SK-N-SH (cell line): Measurements from ENCODE around the gene VTCN1. TPM values are rescaled to one million over a fixed set of nuclear protein-coding genes. Genes with fewer than 3 reads are reported as not detected.

Experiments
- CTCF ChIA-PET: fragments of 300-600, 350-600 bp; formaldehyde crosslinking; extraction: SDS; loops from one replicate; lab custom pipeline; 2021; lab: Yijun Ruan, JAX
- POLR2A ChIA-PET: fragments of 350-600 bp; sonication (Branson Sonifier 250); formaldehyde crosslinking; extraction: SDS; loops from one replicate; lab custom pipeline; 2020; ENCODE audit warnings: antibody characterized with exemption, inconsistent platforms; lab: Yijun Ruan, JAX
- DNase-seq: peaks from one replicate; pipeline ENCODE4 v3.0.0; 2012
- H2AFZ ChIP-seq: fragments of 200-600 bp; sonication (generic); 2 replicates; pipeline ENCODE4 v1.8.1; 2016; ENCODE audit warnings: antibody characterized with exemption, mild to moderate bottlenecking, low read depth
- H3F3A ChIP-seq: fragments of 200-600 bp; sonication (generic); replicated peaks from 2 replicates; pipeline ENCODE3; 2016; ENCODE audit warnings: antibody characterized with exemption, mild to moderate bottlenecking; ENCODE audit not compliant: insufficient read depth
- H3K27ac ChIP-seq, 2 experiments: fragments of 200-500 bp in 1 of 2; fragments of 200-600 bp in 1 of 2; sonication (Bioruptor generic) in 1 of 2; sonication (generic), shearing (Covaris generic) in 1 of 2; 2 replicates each; pipeline versions ENCODE4 v1.5.1 to v1.6.1; 2014 to 2016; ENCODE audit warnings: low read depth in 2 of 2, inconsistent platforms in 1 of 2, low read length in 1 of 2, mild to moderate bottlenecking in 1 of 2, mixed read lengths in 1 of 2
- H3K27me3 ChIP-seq: fragments of 200-600 bp; sonication (generic), shearing (Covaris generic); 2 replicates; pipeline ENCODE4 v1.6.1; 2016; ENCODE audit warnings: mixed run types; ENCODE audit not compliant: insufficient read depth
- H3K36me3 ChIP-seq, 2 experiments: fragments of 200-500 bp in 1 of 2; fragments of 200-600 bp in 1 of 2; sonication (Bioruptor generic) in 1 of 2; sonication (generic) in 1 of 2; replicated peaks in 1 of 2; 2 replicates each; pipeline versions ENCODE3 to v1.5.1; 2014 to 2016; ENCODE audit warnings: low read length in 1 of 2, mild to moderate bottlenecking in 1 of 2; ENCODE audit not compliant: insufficient read depth in 2 of 2, control insufficient read depth in 1 of 2
- H3K4me1 ChIP-seq, 2 experiments: fragments of 200-500 bp in 1 of 2; fragments of 200-600 bp in 1 of 2; sonication (Bioruptor generic) in 1 of 2; sonication (generic), shearing (Covaris generic) in 1 of 2; 2 replicates each; pipeline versions ENCODE4 v1.5.1 to v1.6.1; 2014 to 2016; ENCODE audit warnings: low read depth in 1 of 2, low read length in 1 of 2, mixed run types in 1 of 2; ENCODE audit not compliant: insufficient read depth in 2 of 2, control insufficient read depth in 1 of 2
- H3K4me2 ChIP-seq: fragments of 200-600 bp; sonication (generic), shearing (Covaris generic); 2 replicates; pipeline ENCODE4 v1.6.1; 2017; ENCODE audit warnings: mixed run types
- H3K4me3 ChIP-seq, 2 experiments: fragments of 200-500 bp in 1 of 2; fragments of 200-600 bp in 1 of 2; sonication (Bioruptor generic) in 1 of 2; sonication (generic), shearing (Covaris generic) in 1 of 2; 2 replicates each; pipeline versions ENCODE4 v1.5.1 to v1.8.1; 2014 to 2016; ENCODE audit warnings: low read depth in 2 of 2, inconsistent platforms in 1 of 2, low read length in 1 of 2, mild to moderate bottlenecking in 1 of 2, mixed read lengths in 1 of 2, moderate library complexity in 1 of 2
- H3K79me2 ChIP-seq: fragments of 200-600 bp; sonication (generic); 2 replicates; pipeline ENCODE4 v1.8.1; 2017; ENCODE audit warnings: mild to moderate bottlenecking; ENCODE audit not compliant: insufficient read depth
- H3K9ac ChIP-seq: fragments of 200-600 bp; sonication (generic); 2 replicates; pipeline ENCODE4 v1.6.1; 2017; ENCODE audit warnings: mixed run types
- H3K9me2 ChIP-seq: fragments of 200-600 bp; sonication (generic); 2 replicates; pipeline ENCODE4 v1.6.1; 2017; ENCODE audit warnings: mixed run types
- H3K9me3 ChIP-seq: fragments of 200-600 bp; sonication (generic); 2 replicates; pipeline ENCODE4 v1.6.1; 2017; ENCODE audit warnings: mixed run types, mild to moderate bottlenecking, moderate library complexity
- H4K20me1 ChIP-seq: fragments of 200-600 bp; sonication (generic); 2 replicates; pipeline ENCODE4 v1.6.1; 2017; ENCODE audit warnings: mild to moderate bottlenecking, mixed run types; ENCODE audit not compliant: insufficient read depth
- CHD2 ChIP-seq: fragments of 150-350 bp; IDR thresholded peaks from 2 replicates; pipeline ENCODE4 v1.6.1; 2018; ENCODE audit warnings: low read length; ENCODE audit not compliant: partially characterized antibody
- CTCF ChIP-seq: fragments of 200-600 bp; sonication (generic); IDR thresholded peaks from 2 replicates; pipeline ENCODE4 v1.6.1; 2017; ENCODE audit warnings: antibody characterized with exemption, mild to moderate bottlenecking, moderate library complexity
- ELF1 ChIP-seq: IDR thresholded peaks from 2 replicates; pipeline ENCODE4 v1.4.0; 2012
- EP300 ChIP-seq, 2 experiments: IDR thresholded peaks; 2 replicates each; pipeline versions ENCODE4 v1.4.0 to v1.6.1; 2012; ENCODE audit warnings: borderline replicate concordance in 1 of 2, low read depth in 1 of 2, low read length in 1 of 2
- FOSL2 ChIP-seq: IDR thresholded peaks from 2 replicates; pipeline ENCODE4 v1.4.0; 2012; ENCODE audit warnings: low read depth, mild to moderate bottlenecking, moderate library complexity, borderline replicate concordance
- GATA2 ChIP-seq: sonication (generic); formaldehyde crosslinking; IDR thresholded peaks from 2 replicates; pipeline ENCODE4 v1.5.0; 2020; ENCODE audit warnings: mild to moderate bottlenecking, missing genetic modification reagents
- JUND ChIP-seq: IDR thresholded peaks from 2 replicates; pipeline ENCODE4 v1.4.0; 2012
- MEF2A ChIP-seq: IDR thresholded peaks from 2 replicates; pipeline ENCODE4 v1.4.0; 2012; ENCODE audit warnings: low read depth, borderline replicate concordance
- MXI1 ChIP-seq: IDR thresholded peaks from 2 replicates; pipeline ENCODE4 v1.6.1; 2012; ENCODE audit warnings: mild to moderate bottlenecking, low read depth, low read length, improper control_type of control experiment
- NFIC ChIP-seq: IDR thresholded peaks from 2 replicates; pipeline ENCODE4 v1.4.0; 2012; ENCODE audit warnings: borderline replicate concordance
- NRF1 ChIP-seq: IDR thresholded peaks from 2 replicates; pipeline ENCODE4 v1.6.1; 2012; ENCODE audit warnings: low read depth, mild to moderate bottlenecking, low read length
- POLR2AphosphoS5 ChIP-seq: IDR thresholded peaks from 2 replicates; pipeline ENCODE4 v1.6.1; 2012; ENCODE audit warnings: low read depth, low read length
- RCOR1 ChIP-seq: fragments of 150-350 bp; IDR thresholded peaks from 2 replicates; pipeline ENCODE4 v1.6.1; 2017; ENCODE audit warnings: antibody characterized with exemption, low read length
- SIN3A ChIP-seq: IDR thresholded peaks from 2 replicates; pipeline ENCODE4 v1.6.1; 2012; ENCODE audit warnings: low read depth, mild to moderate bottlenecking, low read length, moderate library complexity, borderline replicate concordance
- SMC3 ChIP-seq: IDR thresholded peaks from 2 replicates; pipeline ENCODE4 v1.6.1; 2012; ENCODE audit warnings: low read depth, low read length, improper control_type of control experiment
- TAF1 ChIP-seq: IDR thresholded peaks from 2 replicates; pipeline ENCODE4 v1.6.1; 2012; ENCODE audit warnings: low read depth, mild to moderate bottlenecking, low read length, moderate library complexity, borderline replicate concordance
- TCF12 ChIP-seq: IDR thresholded peaks from 2 replicates; pipeline ENCODE4 v1.4.0; 2012
- TEAD4 ChIP-seq: IDR thresholded peaks from 2 replicates; pipeline ENCODE4 v1.4.0; 2012; ENCODE audit warnings: mild to moderate bottlenecking, borderline replicate concordance; ENCODE audit not compliant: insufficient read depth
- USF1 ChIP-seq: IDR thresholded peaks from 2 replicates; pipeline ENCODE4 v1.4.0; 2012; ENCODE audit warnings: low read depth, borderline replicate concordance
- WGBS: methylation state at CpG from one replicate; pipeline ENCODE4 v1.1.6; 2017; ENCODE audit warnings: low lambda C conversion rate; 5-methylcytosine and 5-hydroxymethylcytosine counted together
- polyA plus RNA-seq, 3 experiments: library from polyadenylated mRNA; depleted of rRNA; stranded (reverse); fragments of >200 nt; gene quantifications; 2 replicates each; pipeline ENCODE4 v1.2.3, GENCODE V29; 2012
- TF ChIP-seq, protein P1 (sequence below): IDR thresholded peaks from 2 replicates; pipeline ENCODE4 v1.4.0; 2012; ENCODE audit warnings: low read depth, borderline replicate concordance
- TF ChIP-seq, protein P2 (sequence below): IDR thresholded peaks from 2 replicates; pipeline ENCODE4; 2012

The VTCN1 gene
- polyA plus RNA-seq, 1 of the 3 experiments (the other 2 are of a cell fraction), result not detected

DNA sequence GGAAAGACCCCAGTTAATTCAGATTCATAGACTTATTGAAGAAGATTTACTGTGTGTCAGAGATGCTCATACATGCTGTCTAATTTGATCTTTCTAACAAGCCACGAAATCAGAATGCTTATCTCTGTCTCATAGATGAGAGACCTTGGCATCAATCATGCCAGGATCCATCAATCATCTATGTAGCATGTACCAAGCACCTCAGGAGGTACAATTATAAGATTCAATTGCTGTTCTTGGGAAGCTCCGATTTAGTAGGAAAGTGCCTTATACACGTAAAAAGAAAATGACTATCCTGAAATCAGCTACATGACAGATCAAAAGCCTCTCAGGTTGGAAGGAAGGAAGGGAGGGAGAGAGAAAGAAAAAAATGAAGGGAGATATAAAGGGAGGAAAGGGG lies 18.5 kb upstream of the VTCN1 start:
- H3K79me2 ChIP-seq, result no peaks in the 10 kb centered on the region
- no peak overlapping the region for H2AFZ ChIP-seq
- H3K4me1 ChIP-seq, result peaks cover 0 to 6% of the 10 kb centered on the region in 2 experiments; a peak in 1 of 4 replicates
- H3K27ac ChIP-seq, result no peak overlapping the region
- H3K36me3 ChIP-seq, result no peaks in the 10 kb centered on the region
- no peak overlapping the region for H3K9ac ChIP-seq
- H3K4me3 ChIP-seq, result no peak overlapping the region
- no peaks in the 10 kb centered on the region for H4K20me1 ChIP-seq
- no peak for DNase-seq
- no peak for TF ChIP-seq EP300 (IDR thresholded peaks at IDR 0.05; ENCODE audit: borderline replicate concordance in 1 of 2, low read depth in 1 of 2, low read length in 1 of 2)
- TF ChIP-seq, protein P1, sequence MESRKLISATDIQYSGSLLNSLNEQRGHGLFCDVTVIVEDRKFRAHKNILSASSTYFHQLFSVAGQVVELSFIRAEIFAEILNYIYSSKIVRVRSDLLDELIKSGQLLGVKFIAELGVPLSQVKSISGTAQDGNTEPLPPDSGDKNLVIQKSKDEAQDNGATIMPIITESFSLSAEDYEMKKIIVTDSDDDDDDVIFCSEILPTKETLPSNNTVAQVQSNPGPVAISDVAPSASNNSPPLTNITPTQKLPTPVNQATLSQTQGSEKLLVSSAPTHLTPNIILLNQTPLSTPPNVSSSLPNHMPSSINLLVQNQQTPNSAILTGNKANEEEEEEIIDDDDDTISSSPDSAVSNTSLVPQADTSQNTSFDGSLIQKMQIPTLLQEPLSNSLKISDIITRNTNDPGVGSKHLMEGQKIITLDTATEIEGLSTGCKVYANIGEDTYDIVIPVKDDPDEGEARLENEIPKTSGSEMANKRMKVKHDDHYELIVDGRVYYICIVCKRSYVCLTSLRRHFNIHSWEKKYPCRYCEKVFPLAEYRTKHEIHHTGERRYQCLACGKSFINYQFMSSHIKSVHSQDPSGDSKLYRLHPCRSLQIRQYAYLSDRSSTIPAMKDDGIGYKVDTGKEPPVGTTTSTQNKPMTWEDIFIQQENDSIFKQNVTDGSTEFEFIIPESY, result no peak
- TF ChIP-seq MEF2A, result no peak
- TF ChIP-seq CTCF, result no peak
- TF ChIP-seq JUND, result no peak
- TF ChIP-seq, protein P2, sequence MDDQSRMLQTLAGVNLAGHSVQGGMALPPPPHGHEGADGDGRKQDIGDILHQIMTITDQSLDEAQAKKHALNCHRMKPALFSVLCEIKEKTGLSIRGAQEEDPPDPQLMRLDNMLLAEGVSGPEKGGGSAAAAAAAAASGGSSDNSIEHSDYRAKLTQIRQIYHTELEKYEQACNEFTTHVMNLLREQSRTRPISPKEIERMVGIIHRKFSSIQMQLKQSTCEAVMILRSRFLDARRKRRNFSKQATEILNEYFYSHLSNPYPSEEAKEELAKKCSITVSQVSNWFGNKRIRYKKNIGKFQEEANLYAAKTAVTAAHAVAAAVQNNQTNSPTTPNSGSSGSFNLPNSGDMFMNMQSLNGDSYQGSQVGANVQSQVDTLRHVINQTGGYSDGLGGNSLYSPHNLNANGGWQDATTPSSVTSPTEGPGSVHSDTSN, result no peak
- no peak for TF ChIP-seq SIN3A
- TF ChIP-seq POLR2AphosphoS5, result no peak
- TF ChIP-seq ELF1, result no peak
- TF ChIP-seq NFIC, result no peak
- TF ChIP-seq NRF1, result no peak
- TF ChIP-seq TAF1, result no peak
- POLR2A ChIA-PET, result no interaction called here
- CTCF ChIA-PET, result interaction anchor here (0.6 kb wide), 1 partner anchor 161 kb away, joined by 3 read pairs; no protein-coding TSS in a partner anchor
- H3K27me3 ChIP-seq, result no peaks in the 10 kb centered on the region
- no peaks in the 10 kb centered on the region for H3K9me3 ChIP-seq
- H3K9me2 ChIP-seq, result no peaks in the 10 kb centered on the region
- no peak overlapping the region for H3K4me2 ChIP-seq
- no peaks in the 10 kb centered on the region for H3F3A ChIP-seq
- 29% methylated on average over 3 of the region's 3 CpGs for WGBS

DNA sequence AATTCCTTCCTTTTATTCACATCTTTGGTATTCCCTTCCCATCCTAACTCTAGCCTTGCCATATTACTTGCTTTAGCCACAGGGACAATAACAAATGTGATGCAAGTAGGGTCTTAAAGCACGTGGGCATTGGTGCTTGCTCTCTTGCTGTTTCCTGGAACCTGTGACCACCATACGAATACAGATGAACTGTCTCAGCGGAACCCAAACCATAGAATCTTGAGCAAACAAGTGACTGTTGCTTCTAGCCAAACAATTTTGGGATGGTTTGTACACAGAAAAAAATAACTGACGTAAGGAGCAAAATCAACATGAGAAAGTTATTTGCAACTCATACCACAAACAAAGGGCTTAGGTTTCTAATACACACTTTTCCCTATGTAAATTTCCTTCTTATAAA lies 15.2 kb upstream of the VTCN1 start:
- Histone ChIP-seq H3K4me1 (no peaks in the 10 kb centered on the region), H3K9ac (no peak overlapping the region), H3F3A (no peaks in the 10 kb centered on the region), H3K4me2 (no peak overlapping the region), H2AFZ (no peak overlapping the region), H3K27me3 (no peaks in the 10 kb centered on the region), H3K9me3 (no peaks in the 10 kb centered on the region), H3K4me3 (no peak overlapping the region), H3K27ac (no peak overlapping the region), H4K20me1 (no peaks in the 10 kb centered on the region), H3K36me3 (no peaks in the 10 kb centered on the region), H3K9me2 (no peaks in the 10 kb centered on the region), H3K79me2 (no peaks in the 10 kb centered on the region)
- TF ChIP-seq RCOR1, result no peak
- no peak for TF ChIP-seq CHD2
- no peak for TF ChIP-seq SMC3
- no peak for TF ChIP-seq USF1
- TF ChIP-seq TEAD4, result no peak
- TF ChIP-seq GATA2 (CRISPR knock-in tag), result no peak
- TF ChIP-seq MEF2A, result no peak
- no peak for TF ChIP-seq TCF12
- no peak for TF ChIP-seq FOSL2
- TF ChIP-seq MXI1, result no peak
- TF ChIP-seq, protein P1, result no peak
- 34% methylated on average over 4 of the region's 4 CpGs for WGBS
- ChIA-PET CTCF (interaction anchor here (1.4 kb wide), 1 partner anchor 97 kb away, joined by 3 read pairs; no protein-coding TSS in a partner anchor), POLR2A (no interaction called here)
- no peak for DNase-seq
